Ovary (tissue), 3 donors: ENCODE data around the gene CACNA2D4.

Experiments used
- CTCF ChIP-seq, 3 donors: fragments of 450-650 bp in 2 of 3; fragments of 200-600 bp in 1 of 3; IDR thresholded peaks; one replicate each; pipeline versions ENCODE4 v1.5.1 to v1.8.0; 2016 to 2022; ENCODE audit warnings: antibody characterized with exemption in 3 of 3, mild to moderate bottlenecking in 1 of 3
- EP300 ChIP-seq: sonication (generic); formaldehyde crosslinking; IDR thresholded peaks from one replicate; pipeline ENCODE4 v1.6.1; 2017; ENCODE audit warnings: antibody characterized with exemption
- POLR2A ChIP-seq: fragments of 450-650 bp; IDR thresholded peaks from one replicate; pipeline ENCODE4 v1.6.1; 2017; ENCODE audit warnings: antibody characterized with exemption, mild to moderate bottlenecking, moderate library complexity
- donor health status: DM: no; HTN: no; CAD: no.

- TF ChIP-seq CTCF (IDR thresholded peaks at IDR 0.05) (no peak), POLR2A (no peak), EP300 (no peak)
Observed at GRCh38 chr12:1876086-1876485, 42.4 kb downstream of the CACNA2D4 start.
